T-cell (primary cell): ENCODE data around the gene PMS1. TPM values are rescaled to one million over a fixed set of nuclear protein-coding genes. Genes with fewer than 3 reads are reported as not detected.

Source experiments
- ATAC-seq, 4 experiments: fragments of 200-7000 bp in 3 of 4; fragments of 150-1000 bp in 1 of 4; cut with Tn5 transposase; replicated peaks in 1 of 4; 1 replicate in 3 of 4; 2 replicates in 1 of 4; pipeline ENCODE4 v1.10.0; 2021; ENCODE audit warnings: moderate library complexity in 3 of 4, mild to moderate bottlenecking in 2 of 4, moderate number of reproducible peaks in 1 of 4
- CTCF ChIA-PET, 2 donors: fragments of 300-600 bp; sonication (Branson Sonifier 250); formaldehyde crosslinking; loops; one replicate each; lab custom pipeline; 2022; ENCODE audit warnings: antibody characterized with exemption in 2 of 2; lab: Charles Lee
- POLR2A ChIA-PET, 2 donors: fragments of 300-600 bp; sonication (Branson Sonifier 250); formaldehyde crosslinking; loops; one replicate each; lab custom pipeline; 2022; ENCODE audit warnings: antibody characterized with exemption in 2 of 2; lab: Charles Lee
- DNase-seq, 35 experiments: peaks; one replicate each; pipeline versions ENCODE4 v3.0.0 to v3.0.0-alpha.2; 2013 to 2023
- H3K27ac ChIP-seq: one replicate; pipeline ENCODE4 v1.5.1; 2013; ENCODE audit warnings: low read length
- H3K27me3 ChIP-seq, 2 experiments: replicated peaks in 1 of 2; 1 replicate in 1 of 2; 2 replicates in 1 of 2; pipeline versions ENCODE4 v1.6.1 to v1.7.0; 2013; ENCODE audit warnings: low read length in 1 of 2, mixed read lengths in 1 of 2; ENCODE audit not compliant: control insufficient read depth in 2 of 2, insufficient read depth in 2 of 2; ENCODE audit errors: extremely low read depth in 1 of 2
- H3K36me3 ChIP-seq, 2 donors: 1 replicate in 1 of 2; 2 replicates in 1 of 2; pipeline versions ENCODE4 v1.6.1 to v1.7.0; 2013; ENCODE audit warnings: low read length in 1 of 2; ENCODE audit not compliant: control insufficient read depth in 2 of 2, insufficient read depth in 1 of 2; ENCODE audit errors: extremely low read depth in 1 of 2
- H3K4me1 ChIP-seq, 2 experiments: 1 replicate in 1 of 2; 2 replicates in 1 of 2; pipeline versions ENCODE4 v1.6.1 to v1.7.0; 2013; ENCODE audit warnings: low read length in 2 of 2, mixed read lengths in 1 of 2; ENCODE audit not compliant: insufficient read depth in 2 of 2, control insufficient read depth in 1 of 2; ENCODE audit errors: extremely low read depth in 1 of 2
- H3K4me3 ChIP-seq, 2 donors: 1 replicate in 1 of 2; 2 replicates in 1 of 2; pipeline versions ENCODE4 v1.5.1 to v1.7.0; 2013; ENCODE audit warnings: mild to moderate bottlenecking in 2 of 2, low read length in 1 of 2, moderate library complexity in 1 of 2; ENCODE audit not compliant: control insufficient read depth in 1 of 2; ENCODE audit errors: extremely low read depth in 1 of 2
- H3K9me3 ChIP-seq: 2 replicates; pipeline ENCODE4 v1.7.0; 2013
- H3K27ac Mint-ChIP-seq, 2 donors: one replicate each; pipeline ENCODE4 v1.8.0; 2020 to 2021; ENCODE audit warnings: mild to moderate bottlenecking in 2 of 2, mixed read lengths in 2 of 2
- H3K27me3 Mint-ChIP-seq, 2 donors: one replicate each; pipeline ENCODE4 v1.8.0; 2021 to 2022; ENCODE audit warnings: mixed read lengths in 2 of 2
- H3K36me3 Mint-ChIP-seq: one replicate; pipeline ENCODE4 v1.8.0; 2021; ENCODE audit warnings: mixed read lengths
- H3K4me1 Mint-ChIP-seq, 3 donors: one replicate each; pipeline ENCODE4 v1.8.0; 2020 to 2022; ENCODE audit warnings: mixed read lengths in 3 of 3, mild to moderate bottlenecking in 1 of 3
- H3K4me3 Mint-ChIP-seq, 3 donors: one replicate each; pipeline ENCODE4 v1.8.0; 2020 to 2022; ENCODE audit warnings: mild to moderate bottlenecking in 3 of 3, mixed read lengths in 3 of 3, moderate library complexity in 3 of 3
- H3K9me3 Mint-ChIP-seq, 3 donors: one replicate each; pipeline ENCODE4 v1.8.0; 2020 to 2022; ENCODE audit warnings: mixed read lengths in 3 of 3
- WGBS: methylation state at CpG from one replicate; pipeline ENCODE4 v1.1.5; 2013; ENCODE audit warnings: missing lambda C conversion rate; ENCODE audit not compliant: insufficient coverage; 5-methylcytosine and 5-hydroxymethylcytosine counted together
- total RNA-seq, 35 experiments: library from RNA in 6 of 35; stranded (reverse) in 6 of 35; fragments of 120-200 nt in 1 of 35; gene quantifications; one replicate each; pipeline versions ENCODE4 v1.2.1 to v1.2.4 and lab custom pipeline; 2013 to 2026

The PMS1 gene
- total RNA-seq, 5 donors from 2014 or later (not counting 1 experiment from before 2014, with no cell fraction given) = 23.1 to 30.9 (median 24.8) TPM

GRCh38 chr2:189849550-189849949 lies 65.3 kb downstream of the PMS1 start:
- peaks cover 50% of the 10 kb centered on the region for H3K36me3 Mint-ChIP-seq

GRCh38 chr2:189851174-189851826 lies 67.0 kb downstream of the PMS1 start:
- H3K4me3 ChIP-seq = no peak overlapping the region
- no peaks in the 10 kb centered on the region for H3K4me1 ChIP-seq
- H3K27ac ChIP-seq = no peak overlapping the region
- no peak overlapping the region for H3K4me3 Mint-ChIP-seq
- peaks cover 3 to 28% of the 10 kb centered on the region in 2 donors for H3K36me3 ChIP-seq
- H3K27me3 ChIP-seq = no peaks in the 10 kb centered on the region
- peaks cover 51% of the 10 kb centered on the region for H3K36me3 Mint-ChIP-seq
- CTCF ChIA-PET = no interaction called here
- WGBS = no CpG with 5 or more reads among the region's 1 CpG
- no peak for DNase-seq
- no peaks in the 10 kb centered on the region for H3K9me3 ChIP-seq
- H3K27ac Mint-ChIP-seq = no peak overlapping the region
- ATAC-seq = no peak
- H3K9me3 Mint-ChIP-seq = no peaks in the 10 kb centered on the region
- POLR2A ChIA-PET = interaction anchor here in 1 of 2 donors (0.6 kb wide), 1 partner anchor 45 kb away, joined by 3 read pairs; no protein-coding TSS in a partner anchor
- no peaks in the 10 kb centered on the region for H3K27me3 Mint-ChIP-seq
- no peaks in the 10 kb centered on the region for H3K4me1 Mint-ChIP-seq

More at GRCh38 chr2:189849550-189849949, 65.3 kb downstream of the PMS1 start:
- no peaks in the 10 kb centered on the region for H3K9me3 Mint-ChIP-seq
- Histone ChIP-seq H3K27me3 (no peaks in the 10 kb centered on the region), H3K4me1 (no peaks in the 10 kb centered on the region), H3K4me3 (no peak overlapping the region), H3K27ac (no peak overlapping the region), H3K36me3 (peaks cover 3 to 33% of the 10 kb centered on the region in 2 donors), H3K9me3 (no peaks in the 10 kb centered on the region)
- WGBS = 100% methylated on average over 1 of the region's 2 CpGs
- CTCF ChIA-PET = no interaction called here
- H3K4me1 Mint-ChIP-seq = no peaks in the 10 kb centered on the region
- no peaks in the 10 kb centered on the region for H3K27me3 Mint-ChIP-seq
- ATAC-seq (no peak), DNase-seq (no peak)
- H3K27ac Mint-ChIP-seq = no peak overlapping the region
- no peak overlapping the region for H3K4me3 Mint-ChIP-seq
- POLR2A ChIA-PET = no interaction called here

GRCh38 chr2:189854187-189854586 lies 69.9 kb downstream of the PMS1 start:
- no peak overlapping the region for H3K4me3 ChIP-seq
- no peaks in the 10 kb centered on the region for H3K4me1 Mint-ChIP-seq
- no peaks in the 10 kb centered on the region for H3K9me3 Mint-ChIP-seq
- WGBS = no CpG with 5 or more reads among the region's 3 CpGs
- H3K4me3 Mint-ChIP-seq = no peak overlapping the region
- POLR2A ChIA-PET = no interaction called here
- no peaks in the 10 kb centered on the region for H3K4me1 ChIP-seq
- H3K27me3 Mint-ChIP-seq = no peaks in the 10 kb centered on the region
- H3K36me3 ChIP-seq = peaks cover 3 to 15% of the 10 kb centered on the region in 2 donors
- no peaks in the 10 kb centered on the region for H3K9me3 ChIP-seq
- ATAC-seq = no peak
- H3K27ac Mint-ChIP-seq = no peak overlapping the region
- H3K27me3 ChIP-seq = no peaks in the 10 kb centered on the region
- CTCF ChIA-PET = no interaction called here
- DNase-seq = no peak
- peaks cover 43% of the 10 kb centered on the region for H3K36me3 Mint-ChIP-seq
- no peak overlapping the region for H3K27ac ChIP-seq

DNA sequence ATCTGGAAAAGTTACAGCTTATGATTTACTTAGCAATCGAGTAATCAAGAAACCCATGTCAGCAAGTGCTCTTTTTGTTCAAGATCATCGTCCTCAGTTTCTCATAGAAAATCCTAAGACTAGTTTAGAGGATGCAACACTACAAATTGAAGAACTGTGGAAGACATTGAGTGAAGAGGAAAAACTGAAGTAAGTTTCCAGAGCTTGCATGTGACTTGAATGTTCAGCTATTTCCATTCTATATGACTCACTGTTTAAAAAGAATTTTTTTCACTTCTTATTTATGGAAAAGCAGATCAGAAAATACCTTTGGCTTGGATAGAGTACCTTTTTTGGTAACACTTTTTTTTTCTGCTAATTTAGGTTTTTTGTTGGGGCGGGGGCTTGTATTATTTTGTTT lies 70.7 kb downstream of the PMS1 start:
- no peaks in the 10 kb centered on the region for H3K9me3 Mint-ChIP-seq
- ATAC-seq = no peak
- WGBS = no CpG with 5 or more reads among the region's 3 CpGs
- H3K4me1 ChIP-seq = no peaks in the 10 kb centered on the region
- H3K36me3 ChIP-seq = peaks cover 3 to 13% of the 10 kb centered on the region in 2 donors
- H3K27me3 Mint-ChIP-seq = no peaks in the 10 kb centered on the region
- POLR2A ChIA-PET = no interaction called here
- no peak overlapping the region for H3K4me3 Mint-ChIP-seq
- DNase-seq = no peak
- H3K36me3 Mint-ChIP-seq = peaks cover 40% of the 10 kb centered on the region
- H3K27me3 ChIP-seq = no peaks in the 10 kb centered on the region
- H3K4me3 ChIP-seq = no peak overlapping the region
- H3K4me1 Mint-ChIP-seq = no peaks in the 10 kb centered on the region
- no peaks in the 10 kb centered on the region for H3K9me3 ChIP-seq
- H3K27ac ChIP-seq = no peak overlapping the region
- CTCF ChIA-PET = interaction anchor here in 1 of 2 donors (0.7 kb wide), 1 partner anchor 418 kb away, joined by 4 read pairs; no protein-coding TSS in a partner anchor
- H3K27ac Mint-ChIP-seq = no peak overlapping the region

DNA sequence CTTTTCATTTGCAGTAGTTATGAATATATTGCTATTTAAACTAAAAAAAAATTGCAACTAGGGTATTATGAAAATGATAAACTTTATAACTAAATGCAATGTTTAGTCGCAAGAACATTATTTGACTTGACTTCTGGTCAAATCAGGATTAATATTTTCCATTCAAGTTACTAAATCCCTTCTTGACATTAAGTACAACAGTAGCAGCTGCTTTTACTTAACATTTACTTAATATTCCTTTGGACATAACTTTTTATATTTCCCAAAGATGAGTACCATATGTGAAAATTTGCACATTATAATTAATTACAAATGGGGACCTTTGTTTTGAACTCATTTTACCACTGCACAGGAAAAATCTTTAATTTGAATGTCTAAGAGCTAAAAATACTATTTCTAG lies 74.0 kb downstream of the PMS1 start:
- CTCF ChIA-PET = no interaction called here
- peaks cover 3 to 6% of the 10 kb centered on the region in 2 donors for H3K36me3 ChIP-seq
- no peaks in the 10 kb centered on the region for H3K27me3 Mint-ChIP-seq
- H3K4me3 ChIP-seq = no peak overlapping the region
- DNase-seq (no peak), ATAC-seq (no peak)
- no peaks in the 10 kb centered on the region for H3K9me3 ChIP-seq
- WGBS = 100% methylated on average over 1 of the region's 1 CpG
- no peak overlapping the region for H3K27ac ChIP-seq
- H3K4me1 ChIP-seq = no peaks in the 10 kb centered on the region
- H3K36me3 Mint-ChIP-seq = peaks cover 48% of the 10 kb centered on the region
- H3K4me1 Mint-ChIP-seq = no peaks in the 10 kb centered on the region
- H3K27me3 ChIP-seq = no peaks in the 10 kb centered on the region
- POLR2A ChIA-PET = no interaction called here
- no peaks in the 10 kb centered on the region for H3K9me3 Mint-ChIP-seq
- no peak overlapping the region for H3K27ac Mint-ChIP-seq
- no peak overlapping the region for H3K4me3 Mint-ChIP-seq

GRCh38 chr2:189860161-189860560 lies 75.9 kb downstream of the PMS1 start:
- H3K27me3 ChIP-seq = no peaks in the 10 kb centered on the region
- H3K9me3 ChIP-seq = no peaks in the 10 kb centered on the region
- ChIA-PET POLR2A (no interaction called here), CTCF (no interaction called here)
- Mint-ChIP-seq H3K4me3 (no peak overlapping the region), H3K27ac (no peak overlapping the region), H3K36me3 (peaks cover 45% of the 10 kb centered on the region), H3K4me1 (no peaks in the 10 kb centered on the region), H3K9me3 (no peaks in the 10 kb centered on the region), H3K27me3 (no peaks in the 10 kb centered on the region)
- no peak overlapping the region for H3K27ac ChIP-seq
- H3K4me3 ChIP-seq = no peak overlapping the region
- DNase-seq (no peak), ATAC-seq (no peak)
- peaks cover 0 to 5% of the 10 kb centered on the region in 2 donors for H3K36me3 ChIP-seq
- no peaks in the 10 kb centered on the region for H3K4me1 ChIP-seq
